ENCODE measurements around the gene NOXA1.
"Not testable (repeated sequence)": the region's sequence is repeated elsewhere in the genome, so short reads cannot be mapped to it uniquely, and the experiment has no call there.

Gene NOXA1

DNA sequence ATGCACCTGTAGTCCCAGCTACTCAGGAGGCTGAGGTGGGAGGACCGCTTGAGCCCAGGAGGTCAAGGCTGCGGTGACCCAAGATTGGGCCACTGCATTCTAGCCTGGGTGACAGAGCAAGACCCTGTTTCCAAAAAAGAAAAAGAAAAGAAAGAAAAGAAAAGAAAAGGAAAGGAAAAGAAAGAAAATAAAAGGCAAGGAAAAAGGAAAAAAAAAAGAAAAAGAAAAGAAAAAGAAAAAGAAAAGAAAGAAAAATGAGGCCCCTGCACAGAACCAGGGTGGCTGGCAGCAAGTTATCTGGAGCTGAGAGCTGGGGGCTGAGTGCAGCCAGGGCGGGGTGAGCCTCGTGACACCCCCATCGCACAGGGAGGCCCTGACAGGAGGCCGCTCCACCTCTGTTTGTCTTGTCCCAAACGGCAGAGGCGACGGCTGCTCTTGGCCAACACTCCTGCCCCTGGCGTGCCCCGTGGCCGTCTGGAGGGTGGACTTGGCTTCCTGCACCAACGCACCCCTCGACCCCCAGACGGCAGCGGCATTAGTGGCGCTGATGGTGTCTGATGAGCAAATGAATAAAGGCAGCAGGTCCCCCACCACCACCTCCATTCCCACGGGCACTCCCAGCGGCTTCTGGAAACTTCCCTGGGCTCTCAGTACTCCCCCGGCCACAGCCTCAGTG lies 17.0 kb upstream of the NOXA1 start:
- no peak for DNase-seq

DNA sequence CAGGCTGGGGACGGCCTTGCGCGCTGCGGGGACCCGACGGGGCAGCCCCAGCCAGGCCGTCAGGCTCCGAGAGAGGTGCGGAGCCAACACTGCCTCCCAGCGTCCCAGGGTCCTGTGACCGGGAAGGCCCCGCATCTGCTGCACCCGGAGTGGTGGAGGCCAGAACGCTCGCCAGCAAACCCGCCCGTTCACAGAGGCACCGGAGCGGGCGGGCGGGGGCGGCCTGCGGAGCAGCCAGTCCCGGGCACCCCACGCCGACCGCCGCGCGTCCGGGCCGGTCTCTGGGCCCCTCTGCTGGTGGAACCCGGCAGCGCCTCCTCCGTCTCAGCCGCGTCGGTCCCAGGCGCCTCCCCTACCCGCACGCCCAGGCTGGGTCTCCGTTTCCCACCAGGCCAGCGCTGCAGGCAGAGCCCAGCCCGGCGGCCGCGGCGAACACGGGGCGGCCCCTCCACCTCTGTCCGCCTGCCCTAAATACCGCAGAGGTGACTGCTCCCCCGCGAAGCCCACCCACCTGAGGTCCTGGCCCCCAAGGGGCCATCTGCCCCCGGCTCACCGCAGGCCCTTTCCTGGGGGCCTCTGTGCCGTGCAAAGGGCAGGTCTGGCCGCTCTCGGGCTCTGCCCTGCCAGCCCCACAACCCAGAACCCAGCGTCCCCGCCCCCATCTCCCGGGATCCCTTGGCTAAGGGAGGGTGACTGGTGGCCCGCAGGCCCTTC lies 16.2 kb upstream of the NOXA1 start:
- peak; percentile 28 for DNase-seq

DNA sequence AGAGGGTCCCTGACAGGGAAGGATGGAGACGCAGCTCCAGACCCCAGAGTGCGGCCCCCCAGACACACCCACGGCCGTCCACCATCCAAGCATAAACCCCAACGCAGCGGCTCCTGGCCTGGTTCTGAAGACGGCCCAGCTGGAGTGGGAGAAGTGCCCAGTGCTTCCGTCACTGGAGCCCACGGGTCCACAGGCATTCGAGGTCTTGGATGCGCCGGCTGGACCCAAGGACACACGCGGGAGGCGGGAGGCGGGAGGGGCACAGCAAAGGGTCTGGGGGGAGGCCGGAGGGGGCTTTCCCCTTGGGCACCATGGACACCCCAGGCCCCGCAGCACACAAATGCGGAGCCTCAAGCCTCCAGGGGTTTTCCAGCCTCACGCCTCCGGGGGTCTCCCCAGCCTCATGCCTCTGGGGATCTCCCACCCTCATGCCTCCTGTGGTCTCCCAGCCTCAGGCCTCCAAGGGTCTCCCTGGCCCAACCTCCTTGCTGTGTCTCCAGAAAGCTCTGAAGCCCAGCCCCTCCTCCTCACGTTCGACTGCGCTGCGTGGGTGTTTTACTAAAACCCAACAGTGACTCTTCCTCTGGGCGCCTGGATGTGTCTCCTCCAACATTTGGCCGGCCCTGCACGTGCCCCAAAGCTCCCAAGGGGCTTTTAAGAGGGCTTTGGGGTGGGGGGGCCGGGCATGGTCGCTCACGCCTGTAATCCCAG lies 15.4 kb upstream of the NOXA1 start:
- DNase-seq, result no peak

DNA sequence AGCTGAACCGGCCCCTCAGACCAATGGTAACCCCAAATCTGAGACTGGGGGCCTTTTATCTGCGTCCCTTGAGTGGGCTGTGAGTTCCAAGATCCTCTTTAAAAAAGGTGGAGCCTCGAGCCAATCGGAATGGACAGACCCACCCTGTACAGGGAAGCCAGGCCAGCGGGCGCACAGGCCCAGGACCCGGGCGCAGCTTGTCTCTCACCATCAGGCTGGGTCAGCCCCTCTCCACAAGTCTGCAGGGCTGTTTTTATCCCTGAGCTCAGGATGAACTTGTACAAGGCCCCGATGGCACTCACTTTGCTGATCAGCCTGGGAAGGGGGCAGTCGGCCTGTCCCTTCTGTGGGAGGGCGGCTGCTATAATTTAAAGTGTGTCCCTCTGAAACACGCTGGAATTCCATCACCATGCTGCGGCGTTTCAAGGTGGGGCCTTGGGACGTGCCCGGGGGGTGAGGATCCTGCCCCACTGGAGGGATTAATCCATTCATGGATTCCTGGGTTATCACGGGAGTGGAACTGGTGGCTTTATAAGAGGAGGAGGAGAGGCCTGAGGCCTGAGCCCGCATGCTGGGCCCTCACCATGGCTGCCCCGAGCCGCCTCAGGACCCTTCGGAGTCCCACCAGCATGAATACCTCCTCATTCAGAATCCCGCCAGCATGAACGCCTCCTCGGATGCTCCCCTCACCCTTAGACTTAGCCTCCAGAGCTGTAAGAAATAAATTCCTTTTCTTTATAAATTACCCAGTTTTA lies 14.4 kb upstream of the NOXA1 start:
- DNase-seq, result no peak

DNA sequence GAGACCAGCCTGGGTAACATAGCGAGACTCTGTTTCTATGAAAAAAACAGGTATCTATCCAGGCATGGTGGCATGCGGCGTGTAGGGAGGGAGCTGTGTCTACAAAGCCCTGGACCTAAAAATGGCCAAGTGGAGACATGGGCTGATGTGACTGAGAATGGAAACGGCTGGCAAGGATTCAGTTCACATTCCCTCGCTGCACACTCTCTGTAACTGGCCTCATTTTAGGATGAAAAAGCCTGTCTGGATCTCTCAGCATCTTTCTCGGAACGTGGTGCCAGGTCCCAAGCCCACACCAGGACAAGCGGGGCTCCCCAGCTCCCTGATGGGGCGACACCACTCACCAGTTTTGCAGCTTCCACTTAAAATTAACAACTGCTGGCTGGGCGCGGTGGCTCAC lies 13.7 kb upstream of the NOXA1 start:
- no peak for DNase-seq

DNA sequence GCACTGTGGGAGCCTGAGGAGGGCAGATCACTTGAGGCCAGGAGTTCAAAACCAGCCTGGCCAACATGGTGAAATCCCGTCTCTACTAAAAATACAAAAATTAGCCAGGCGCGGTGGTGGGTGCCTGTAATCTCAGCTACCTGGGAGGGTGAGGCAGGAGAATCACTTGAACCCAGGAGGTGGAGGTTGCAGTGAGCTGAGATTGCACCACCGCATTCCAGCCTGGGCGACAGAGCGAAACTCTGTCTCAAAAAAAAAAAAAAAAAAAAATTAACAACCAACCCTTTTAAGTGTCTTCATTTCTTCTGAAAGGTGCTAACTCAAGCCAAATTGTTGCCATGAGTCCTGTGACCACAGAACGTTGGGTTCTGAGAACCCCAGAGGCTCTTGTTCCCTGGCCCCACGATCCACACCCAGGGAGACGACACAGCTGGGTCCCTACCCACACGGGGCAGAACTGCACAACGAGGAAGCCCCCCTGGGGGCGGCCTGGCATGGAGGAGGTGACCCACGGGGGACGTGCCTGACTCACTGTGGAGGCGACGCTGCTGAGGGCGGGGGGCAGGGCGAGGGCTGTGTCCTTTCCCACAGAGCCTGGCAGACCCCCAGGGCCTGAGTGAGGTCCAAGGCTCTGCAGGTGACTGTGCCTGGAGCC lies 12.8 kb upstream of the NOXA1 start:
- DNase-seq, result not testable (repeated sequence)

DNA sequence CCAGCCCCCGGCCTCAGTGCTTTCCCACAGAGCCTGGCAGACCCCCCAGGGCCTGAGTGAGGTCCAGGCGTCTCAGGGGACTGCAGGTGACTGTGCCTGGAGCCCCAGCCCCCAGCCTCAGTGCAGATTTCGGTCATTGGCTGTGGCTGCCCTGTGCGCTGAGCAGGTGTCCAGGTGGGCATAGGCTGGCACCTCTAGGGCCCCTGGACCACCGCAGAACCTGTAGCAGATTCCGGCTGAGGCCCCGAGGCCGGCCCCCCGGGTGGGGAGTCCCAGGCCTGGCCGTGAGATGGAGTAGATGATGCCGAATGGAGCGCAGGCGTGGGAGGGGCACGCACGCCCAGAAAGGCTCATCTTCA lies 12.3 kb upstream of the NOXA1 start:
- no peak for DNase-seq

DNA sequence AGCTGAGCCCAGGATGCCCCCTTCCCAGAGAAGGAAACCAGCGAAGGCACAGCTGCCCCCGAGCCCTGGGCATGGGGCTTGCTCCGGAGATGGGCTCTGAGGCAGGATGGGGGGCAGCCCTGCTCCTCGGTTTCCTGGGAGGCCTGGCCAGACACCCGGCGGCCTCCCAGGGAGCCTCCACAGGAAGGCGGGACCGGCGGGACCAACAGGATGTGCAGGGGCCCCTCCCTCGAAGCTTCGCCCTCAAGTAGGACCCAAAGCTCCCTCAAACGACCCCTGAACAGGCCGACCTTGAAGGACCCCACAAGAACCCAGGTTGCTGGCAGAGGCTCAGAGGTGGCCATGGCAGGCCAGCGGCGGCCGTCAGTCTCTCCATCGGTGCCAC lies 11.9 kb upstream of the NOXA1 start:
- DNase-seq, result no peak

DNA sequence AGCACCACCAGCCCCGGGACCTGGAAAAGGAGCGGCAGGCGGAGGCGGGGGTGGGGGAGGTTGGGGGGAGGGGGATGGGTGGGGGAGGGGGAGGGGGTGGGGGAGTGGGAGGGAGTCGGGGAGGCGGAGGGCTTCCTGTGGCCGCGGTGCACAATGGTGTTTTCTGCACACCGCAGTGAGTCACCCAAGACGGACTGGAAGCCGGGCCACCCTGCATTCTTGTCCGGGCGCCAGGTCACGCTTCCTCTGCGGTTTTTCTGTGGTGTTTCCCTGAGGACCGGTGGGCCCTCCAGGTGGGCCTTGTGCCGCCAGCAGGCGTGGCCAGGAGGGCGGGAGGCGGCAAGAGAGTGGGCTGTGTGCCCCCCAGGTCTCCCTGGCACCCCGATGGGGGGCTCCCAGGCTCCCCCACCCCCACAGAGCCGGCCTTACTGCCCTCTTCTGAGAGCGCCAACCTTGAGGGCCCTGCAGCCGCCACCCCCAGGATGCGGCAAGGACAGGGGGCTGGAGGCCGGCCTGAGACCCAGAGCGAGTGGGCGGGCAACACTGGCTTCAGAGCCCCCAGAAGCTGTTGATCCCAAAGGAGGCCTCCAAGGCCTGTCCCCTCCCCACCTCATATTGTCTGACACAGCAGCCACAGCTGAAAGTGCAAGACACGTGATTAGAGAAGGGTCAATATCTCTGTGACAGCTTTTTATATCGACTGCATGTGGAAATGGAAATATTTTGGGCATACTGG lies 11.4 kb upstream of the NOXA1 start:
- no peak for DNase-seq

DNA sequence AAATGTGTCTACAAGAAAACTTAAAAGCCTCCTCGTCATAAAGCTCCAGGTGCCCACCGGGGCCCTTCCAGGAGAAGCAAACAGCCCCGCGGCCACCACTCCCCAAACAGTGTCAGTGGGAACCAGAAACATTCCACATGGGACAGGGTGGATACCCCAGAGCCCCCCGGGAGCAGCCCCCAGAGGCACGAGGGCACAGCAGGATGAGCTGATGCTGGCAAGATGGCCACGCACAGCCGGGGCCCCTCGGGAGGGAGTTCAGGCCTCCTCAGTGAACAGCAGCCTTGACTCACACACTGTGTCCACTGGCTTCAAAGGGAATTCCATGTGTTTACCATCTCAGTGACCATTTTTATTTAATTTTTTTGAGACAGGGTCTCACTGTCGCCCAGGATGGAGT lies 10.8 kb upstream of the NOXA1 start:
- no peak for DNase-seq

DNA sequence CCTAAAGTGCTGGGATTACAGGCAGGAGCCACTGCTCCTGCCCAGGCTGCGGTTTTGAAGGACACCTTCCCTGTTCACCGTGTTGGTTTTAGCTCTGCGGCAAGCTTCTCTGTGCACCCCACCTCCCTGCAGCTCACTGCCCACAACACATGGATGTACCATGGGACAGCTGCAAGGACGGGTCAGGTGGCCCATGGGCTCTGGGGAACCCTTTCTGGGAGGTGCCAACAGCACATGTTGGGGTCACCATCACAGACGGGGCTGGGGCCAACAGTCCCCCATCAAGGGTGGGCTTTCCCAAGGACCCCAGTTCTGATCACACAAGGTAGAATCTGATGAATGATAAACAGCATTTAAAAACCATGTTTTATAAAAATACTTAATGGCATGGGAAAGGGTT lies 7.7 kb upstream of the NOXA1 start:
- no peak for DNase-seq

DNA sequence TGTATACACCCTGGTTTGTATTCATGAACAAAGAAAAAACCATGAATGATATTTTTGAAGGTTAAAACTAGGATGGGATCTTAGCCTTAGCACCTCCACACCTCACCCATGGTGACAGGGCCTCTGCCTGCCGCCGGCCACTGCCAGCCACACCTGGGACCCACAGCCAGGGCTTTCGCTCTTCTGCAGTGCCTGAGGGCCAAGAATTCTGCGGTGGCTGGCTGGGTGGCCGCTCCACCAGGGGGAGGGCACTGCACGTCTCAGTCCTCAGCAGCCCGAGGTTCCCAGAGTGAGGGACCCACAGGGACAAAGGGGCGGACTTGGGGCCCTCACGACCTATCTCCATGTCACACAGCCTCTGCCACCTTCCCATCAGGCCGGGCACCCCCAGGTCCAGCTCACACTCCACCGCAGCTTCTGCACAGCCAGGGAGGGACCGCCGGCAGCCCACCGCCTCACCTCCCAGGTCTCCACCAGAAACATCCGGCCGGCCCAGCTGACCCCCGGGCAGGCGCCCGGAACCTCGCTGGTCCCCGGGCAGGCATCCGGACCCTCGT lies 7.1 kb upstream of the NOXA1 start:
- DNase-seq, result no peak

DNA sequence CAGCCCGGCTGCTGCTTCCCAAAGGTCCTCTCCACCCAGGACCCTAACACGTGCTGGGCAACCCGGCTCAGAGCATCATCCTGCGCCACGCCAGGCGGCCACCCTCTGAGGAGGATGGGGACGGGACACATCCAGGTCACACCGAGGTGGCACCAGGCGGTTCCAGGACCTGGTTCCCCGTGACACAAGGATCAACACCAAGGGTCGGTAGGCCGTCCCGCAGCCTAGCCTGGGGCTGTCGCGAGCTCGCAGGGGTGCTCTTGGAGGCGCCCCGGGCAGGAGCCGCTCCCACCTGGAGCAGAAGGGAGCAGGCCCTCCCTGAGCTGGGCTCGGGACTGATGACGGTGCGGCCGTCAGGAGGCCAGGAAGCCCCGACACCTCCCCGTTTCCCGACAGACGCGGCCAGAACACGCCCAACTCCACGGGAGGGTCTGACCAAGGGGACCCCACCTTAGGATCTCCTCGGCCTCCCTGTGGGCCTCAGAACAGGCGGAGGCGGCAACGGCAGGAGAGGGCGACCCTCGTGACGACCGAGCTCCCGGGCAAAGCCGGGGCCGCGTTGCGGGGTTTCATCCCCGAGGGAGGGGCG lies 6.5 kb upstream of the NOXA1 start:
- no peak for DNase-seq

DNA sequence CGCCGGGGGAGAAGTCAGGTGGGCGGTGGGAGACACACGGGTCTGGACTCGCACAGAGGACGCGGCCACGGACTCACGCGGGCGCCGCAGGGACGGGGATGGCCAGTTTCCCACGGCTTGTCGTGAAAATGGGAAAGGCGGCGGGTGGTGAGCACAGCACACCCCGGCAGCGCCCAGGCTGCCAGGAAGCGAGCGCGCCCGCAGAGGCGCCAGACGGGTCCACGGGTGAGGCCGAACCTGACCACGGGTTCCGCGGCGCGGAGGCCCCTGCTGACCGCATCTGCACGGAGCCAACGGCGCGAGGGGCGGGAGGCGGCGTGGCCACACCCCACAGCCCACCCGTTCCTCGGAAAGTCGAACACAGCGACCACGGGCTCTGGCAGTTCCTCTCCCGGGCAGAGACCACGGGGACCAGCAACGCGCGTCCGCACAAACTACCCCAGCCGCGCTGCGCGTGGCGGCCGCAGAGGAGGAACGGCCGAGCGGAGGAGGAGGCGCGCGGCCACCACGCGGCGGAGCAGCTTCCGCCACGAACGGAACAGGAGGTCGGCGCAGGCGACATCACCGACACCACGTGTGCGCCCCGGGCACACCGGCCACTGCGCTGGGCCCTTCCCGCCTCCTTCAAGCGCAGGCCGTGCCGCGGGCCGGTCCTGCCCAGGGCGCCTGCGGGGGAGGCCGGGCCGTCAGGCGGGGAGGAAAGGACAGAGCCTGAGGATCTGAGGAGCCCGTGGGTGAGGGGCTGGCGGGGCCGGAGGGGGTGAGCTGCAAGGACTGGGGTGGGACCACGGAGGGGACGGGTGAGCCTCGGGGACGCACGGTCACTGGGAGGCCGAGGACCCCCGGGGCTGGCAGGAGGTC lies 5.8 kb upstream of the NOXA1 start:
- DNase-seq, result no peak

DNA sequence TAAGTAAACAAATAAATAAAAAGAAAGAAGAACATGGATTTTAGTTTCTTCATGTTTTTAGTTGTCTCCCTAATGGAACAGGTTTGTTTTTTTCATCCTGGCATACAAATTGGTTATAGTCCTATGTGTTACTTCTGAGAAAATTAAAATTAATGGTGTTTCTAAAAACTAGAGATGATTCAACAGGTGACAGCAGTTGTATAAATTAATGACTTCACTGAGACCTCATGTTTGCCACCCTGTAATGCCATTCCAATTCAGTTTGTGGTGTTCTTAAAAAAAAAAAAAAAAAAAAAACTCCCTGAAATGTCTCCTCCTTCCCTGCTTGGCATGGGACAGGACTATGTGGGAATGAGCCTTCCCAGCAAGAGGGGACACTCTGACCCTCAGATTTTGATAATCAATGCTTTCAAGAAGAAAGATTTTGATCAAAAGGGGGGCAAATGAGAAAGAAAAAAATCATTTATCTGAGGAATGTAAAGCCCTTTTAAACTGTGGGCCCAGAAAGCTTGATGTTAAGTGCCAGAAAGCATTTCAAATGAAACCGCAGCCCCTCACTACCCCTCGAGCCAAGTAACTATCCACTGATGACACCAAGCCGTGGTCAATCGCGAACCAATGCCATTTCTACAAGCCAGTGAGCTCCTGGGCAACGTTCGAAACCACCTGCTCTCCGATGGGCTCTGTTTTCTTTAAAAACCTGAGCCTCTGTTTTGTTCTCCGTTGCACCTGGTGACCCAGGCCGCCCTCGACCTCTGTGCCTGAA lies 1.2 kb upstream of the NOXA1 start:
- DNase-seq, result no peak

DNA sequence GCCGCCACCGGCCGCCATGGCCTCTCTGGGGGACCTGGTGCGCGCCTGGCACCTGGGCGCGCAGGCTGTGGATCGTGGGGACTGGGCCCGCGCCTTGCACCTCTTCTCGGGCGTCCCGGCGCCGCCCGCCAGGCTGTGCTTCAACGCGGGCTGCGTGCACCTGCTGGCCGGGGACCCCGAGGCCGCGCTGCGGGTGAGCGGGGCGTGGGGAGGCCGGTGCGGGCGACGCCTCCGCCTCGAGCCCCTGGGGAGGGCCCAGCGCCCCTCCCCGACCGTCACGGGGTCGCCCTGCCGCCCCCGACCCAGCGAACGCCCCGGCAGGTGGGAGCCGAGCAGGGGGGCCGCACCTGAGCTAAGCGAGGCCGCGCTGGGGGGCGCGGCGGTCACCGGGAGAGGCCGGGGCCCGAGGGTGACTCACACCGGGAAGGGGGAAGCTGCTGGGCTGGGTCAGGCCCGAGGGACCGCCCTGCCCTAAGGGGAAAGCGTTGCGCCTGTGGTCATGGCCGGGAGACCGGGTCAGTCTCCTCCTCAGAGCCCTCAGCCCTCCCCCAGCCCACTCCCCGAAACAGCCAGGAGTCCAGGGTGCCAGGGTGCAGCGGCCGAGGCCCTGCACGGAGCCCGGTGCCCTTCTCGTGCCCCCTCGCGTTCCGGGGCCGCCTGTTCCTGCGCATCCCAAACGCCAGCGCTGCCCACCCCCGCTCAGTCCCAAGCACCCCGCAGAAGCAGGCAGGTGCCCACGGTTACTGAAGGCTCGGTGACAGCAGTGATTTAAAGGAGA lies 510 bp downstream of the NOXA1 start:
- DNase-seq, result no peak

DNA sequence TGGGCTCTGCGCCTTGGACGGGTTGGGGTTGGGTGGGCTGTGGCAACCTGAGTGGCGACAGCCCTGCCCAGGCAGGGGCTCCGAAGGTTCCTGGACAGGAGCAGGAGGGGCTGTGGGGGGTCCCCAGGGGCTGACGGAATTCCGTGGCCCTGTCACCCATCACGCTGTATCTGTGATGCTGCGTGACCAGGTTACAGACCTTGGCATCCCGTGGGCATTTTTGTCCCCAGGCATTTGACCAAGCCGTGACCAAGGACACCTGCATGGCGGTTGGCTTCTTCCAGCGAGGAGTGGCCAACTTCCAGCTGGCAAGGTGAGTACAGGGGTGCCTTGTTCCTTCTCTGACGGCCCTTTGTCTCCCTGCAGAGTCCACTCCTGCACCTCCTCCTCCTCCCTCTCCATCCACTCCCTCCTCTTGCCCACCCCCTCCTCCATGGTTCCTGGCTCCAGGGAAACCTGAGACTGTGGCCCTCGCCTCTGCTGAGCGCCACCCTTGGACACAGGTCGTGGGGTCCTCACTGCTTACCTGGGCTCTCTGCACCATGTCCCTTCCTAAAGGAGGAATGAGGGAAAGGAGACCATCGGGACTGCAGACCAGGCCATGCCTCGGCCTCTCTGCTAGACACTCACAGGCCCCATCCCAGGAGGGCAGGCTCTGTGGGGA lies 3.0 kb downstream of the NOXA1 start:
- no peak for DNase-seq

Measured in activated gamma-delta T cell (primary cell).